Measurements from ENCODE around the gene GGA3.
A peak's percentile ranks its signal among the peaks of the same experiment; 100 is the strongest.

GRCh38 chr17:75289832-75290337 is 28.5 kb upstream of the GGA3 start:
- TF ChIP-seq CTCF (IDR thresholded peaks at IDR 0.05) (peak; percentile 37; the same call in 1 of the 2 replicates), ZFX (IDR thresholded peaks at IDR 0.05; ENCODE audit: borderline replicate concordance) (no peak)
